Activated CD4-positive, CD25-positive, alpha-beta regulatory T cell treated with anti-CD3 and anti-CD28 coated beads, Interleukin-2, amount 50 U/mL, for 24 hours (primary cell): ENCODE measurements around the gene IGSF6.
"Not testable (repeated sequence)": the region's sequence is repeated elsewhere in the genome, so short reads cannot be mapped to it uniquely, and the experiment has no call there.

Experiments used
- ATAC-seq, 2 donors: fragments of 150-1000 bp; cut with Tn5 transposase; one replicate each; pipeline ENCODE4 v1.10.0; 2021; ENCODE audit warnings: mild to moderate bottlenecking in 1 of 2, moderate library complexity in 1 of 2

Gene IGSF6

DNA sequence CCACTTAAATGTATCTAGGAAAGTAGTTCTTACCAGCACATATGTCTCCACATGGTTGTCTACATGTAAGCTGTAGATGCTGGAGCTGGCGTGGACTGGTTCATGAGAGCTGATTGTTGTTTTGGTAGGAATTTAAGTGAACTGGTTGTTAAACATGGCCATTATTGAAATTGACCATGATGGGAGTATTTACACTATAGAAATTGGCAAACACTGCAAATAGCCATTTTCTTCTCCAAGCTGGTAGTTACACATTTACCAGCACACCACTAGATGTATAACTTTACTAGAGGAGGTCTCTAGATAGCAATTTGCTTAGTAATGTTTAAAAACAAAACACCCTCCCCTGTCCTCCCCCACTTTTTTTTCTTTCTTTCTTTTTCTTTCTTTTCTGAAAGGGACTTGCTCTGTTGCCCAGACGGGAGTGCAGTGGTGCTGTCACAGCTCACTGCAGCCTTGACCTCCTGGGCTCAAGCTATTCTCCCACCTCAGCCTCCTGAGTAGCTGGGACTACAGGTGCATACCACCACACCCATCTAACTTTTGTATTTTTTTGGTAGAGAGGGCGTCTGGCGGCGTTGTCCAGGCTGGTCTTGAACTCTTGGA, 24.2 kb downstream of the IGSF6 start:
- no peak for ATAC-seq

DNA sequence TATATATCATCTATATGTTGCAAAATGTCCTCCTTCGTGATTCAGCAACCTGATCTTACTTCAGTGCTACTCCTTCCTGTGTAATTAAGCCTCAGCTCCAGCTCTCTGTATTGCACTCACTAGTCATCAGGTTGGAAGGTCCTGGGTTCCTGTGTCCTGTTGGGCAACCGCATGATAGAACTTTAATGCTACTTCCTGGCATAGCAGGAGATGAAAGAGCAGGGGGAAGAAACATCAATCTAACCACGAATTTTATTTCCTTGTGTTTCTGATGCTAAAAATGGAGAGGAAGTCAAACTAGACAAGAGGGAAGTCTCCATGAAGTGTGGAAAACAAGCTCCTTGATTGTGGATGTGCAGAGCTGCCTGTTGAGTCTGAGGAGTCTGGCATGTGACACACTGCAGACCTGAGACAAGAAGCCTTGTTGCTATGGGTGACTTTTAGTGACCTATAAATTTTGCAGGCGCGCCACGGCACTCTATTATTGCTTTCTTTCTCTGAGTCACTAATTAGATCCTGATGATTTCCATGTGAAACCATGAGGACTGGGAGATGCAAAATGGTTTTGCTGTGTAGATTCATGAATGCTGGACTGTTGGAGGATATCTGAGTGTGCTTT, 25.6 kb downstream of the IGSF6 start:
- peak; percentile 67 to 72 for ATAC-seq

DNA sequence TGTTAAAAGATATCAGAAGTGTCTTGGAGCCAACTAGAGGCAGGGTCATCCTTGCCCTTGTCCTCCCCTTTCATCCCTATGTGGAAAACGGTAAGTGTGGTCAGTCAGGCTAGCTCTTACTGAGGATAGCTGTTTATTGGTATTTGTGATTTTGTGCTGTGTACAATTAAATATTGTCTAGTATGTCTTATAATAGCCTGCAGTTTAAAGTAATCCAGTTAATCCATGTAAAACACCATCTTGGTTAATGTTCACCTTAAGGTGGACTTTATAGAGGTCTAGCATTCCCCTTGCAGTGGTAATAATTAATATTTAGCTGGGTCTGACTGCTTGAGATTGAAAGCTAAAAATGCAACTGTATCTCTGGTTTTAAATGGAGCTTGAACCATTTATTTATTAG, 27.4 kb downstream of the IGSF6 start:
- no peak for ATAC-seq

DNA sequence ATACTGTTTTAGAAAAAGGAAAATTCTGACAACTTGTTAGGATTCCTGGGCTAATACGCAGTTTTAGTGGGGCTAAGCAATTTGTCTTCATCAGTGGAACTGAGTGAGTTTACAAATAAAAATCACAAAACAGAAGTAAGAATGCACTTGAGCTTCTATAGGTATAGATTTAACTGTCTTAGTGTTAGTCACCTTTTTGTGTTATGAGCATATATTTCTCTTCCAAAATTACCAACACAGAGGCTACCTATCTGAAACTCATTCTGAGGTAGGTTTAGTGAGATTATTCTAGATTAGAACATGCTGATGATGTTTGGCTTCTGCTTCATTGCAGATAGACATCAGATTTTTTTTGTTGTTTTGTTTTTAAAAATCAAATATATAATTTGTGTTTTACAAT, 29.9 kb downstream of the IGSF6 start:
- ATAC-seq, result peak; percentile 11 to 68

DNA sequence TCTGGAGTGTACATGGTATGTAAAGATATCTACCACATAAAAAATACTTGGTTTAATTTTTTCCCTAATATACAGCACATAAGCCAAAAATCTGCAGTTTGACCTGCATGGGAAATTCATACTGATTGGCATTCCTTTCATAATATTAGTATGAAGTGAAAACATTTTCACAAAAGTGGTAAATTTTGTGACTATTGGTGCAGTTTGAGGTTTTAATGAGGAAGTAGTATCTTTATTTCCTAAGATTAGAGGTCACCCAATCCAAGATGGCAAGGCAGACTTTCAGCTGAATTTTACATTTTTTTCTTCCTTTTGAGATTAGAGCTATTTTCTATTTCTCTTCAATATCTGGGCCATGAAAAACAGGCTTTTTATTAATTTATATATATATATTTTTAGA, 31.8 kb downstream of the IGSF6 start:
- ATAC-seq, result no peak

DNA sequence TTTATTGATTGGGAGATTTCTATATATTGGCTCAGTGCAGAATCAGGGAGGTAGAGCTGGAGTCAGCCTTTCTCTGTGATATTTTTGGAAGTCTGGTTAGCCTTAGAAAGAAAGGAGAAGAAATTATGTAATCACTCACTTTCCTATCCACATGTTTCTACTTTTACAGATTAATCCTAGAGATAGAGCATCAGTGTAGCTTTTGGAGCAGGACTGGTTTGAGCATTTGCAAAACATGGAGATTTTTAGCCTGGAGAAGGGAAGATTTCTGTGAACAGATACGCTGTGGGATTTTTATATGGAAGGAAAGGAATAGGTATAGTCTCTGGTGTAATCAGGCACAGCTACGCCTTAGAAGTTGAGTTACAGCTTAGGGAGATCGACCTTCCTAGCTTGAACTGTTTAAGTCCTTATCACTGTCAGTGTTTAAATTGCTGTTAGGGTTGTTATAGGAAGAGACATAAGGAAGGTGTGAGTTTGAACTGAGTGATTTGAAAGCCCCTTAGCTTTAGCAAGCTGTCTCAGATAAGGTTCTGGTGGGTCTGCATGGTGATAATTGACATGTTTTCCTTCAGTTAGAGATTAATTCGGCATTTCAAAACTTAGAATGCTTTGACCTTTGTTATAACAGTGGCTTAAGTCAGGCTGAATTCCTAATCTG, 32.5 kb downstream of the IGSF6 start:
- ATAC-seq, result no peak

DNA sequence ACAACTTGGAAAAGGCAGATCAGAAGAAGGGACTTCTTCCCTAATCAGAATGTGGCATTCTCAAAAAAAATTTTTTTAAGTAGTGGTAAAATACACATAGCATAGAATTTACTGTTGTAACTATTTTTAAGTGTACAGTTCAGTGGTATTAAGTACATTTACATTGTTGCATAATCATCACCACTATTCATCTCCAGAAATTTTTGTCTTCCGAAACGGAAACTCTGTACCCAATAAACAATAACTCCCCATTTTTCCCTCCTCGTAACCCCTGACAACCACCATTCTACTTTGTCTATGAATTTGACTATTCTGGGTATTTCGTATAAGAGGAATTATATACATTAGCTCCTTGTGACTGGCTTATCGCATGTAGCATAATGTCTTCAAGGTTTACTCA, 34.1 kb downstream of the IGSF6 start:
- no peak for ATAC-seq

DNA sequence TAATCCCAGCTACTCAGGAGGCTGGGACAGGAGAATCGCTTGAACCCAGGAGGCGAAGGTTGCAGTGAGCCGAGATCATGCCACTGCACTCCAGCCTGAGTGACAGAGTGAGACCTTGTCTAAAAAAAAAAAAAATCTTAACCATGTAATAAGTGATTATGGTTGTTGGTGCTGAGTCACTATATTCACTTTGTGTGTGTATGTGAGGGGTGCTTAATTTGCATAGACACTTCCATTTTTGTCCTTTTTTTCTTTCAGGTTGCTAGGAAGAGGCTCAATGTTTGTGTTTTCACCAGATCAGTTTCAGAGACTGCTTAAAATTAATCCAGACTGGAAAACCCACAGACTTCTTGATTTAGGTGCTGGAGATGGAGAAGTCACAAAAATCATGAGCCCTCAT, 34.8 kb downstream of the IGSF6 start:
- ATAC-seq, result peak; percentile 61 to 73

DNA sequence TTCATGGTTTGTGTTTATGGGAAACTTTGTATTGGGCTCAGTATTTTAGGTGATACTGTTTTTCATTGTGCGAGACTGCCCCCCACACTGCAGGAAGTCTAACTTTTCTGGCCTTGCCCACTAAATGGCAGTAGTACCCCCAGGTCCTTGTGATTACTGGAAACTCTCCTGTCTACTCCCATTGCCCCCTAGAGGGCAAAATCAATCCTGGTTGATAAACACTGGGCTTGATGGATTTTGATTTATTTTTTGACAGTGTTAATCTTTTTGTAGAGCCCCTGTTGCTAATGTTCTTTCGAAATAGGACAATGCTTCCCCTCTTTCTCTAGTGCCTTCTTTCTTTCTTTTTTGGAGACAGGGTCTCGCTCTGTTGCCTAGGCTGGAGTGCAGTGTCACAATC, 37.5 kb downstream of the IGSF6 start:
- ATAC-seq, result no peak

DNA sequence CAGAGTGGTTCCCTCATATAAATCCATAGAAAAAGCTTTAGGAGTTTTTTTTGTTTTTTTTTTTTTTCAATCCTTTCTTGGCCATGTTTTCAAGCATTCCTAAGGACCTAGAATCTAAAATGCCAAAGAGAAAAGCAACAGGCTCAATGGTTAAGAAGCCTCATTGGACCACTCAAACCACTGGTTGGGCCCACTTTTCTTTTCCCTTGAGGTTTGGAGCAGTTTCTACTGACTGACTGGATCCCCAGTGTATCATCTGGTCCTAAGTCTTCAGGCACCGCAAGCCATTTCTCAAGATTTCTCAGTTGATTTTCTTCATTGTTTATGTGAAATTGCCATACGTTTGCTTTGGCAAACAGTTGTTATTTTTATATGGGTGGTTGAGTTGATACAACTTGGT, 38.6 kb downstream of the IGSF6 start:
- no peak for ATAC-seq

DNA sequence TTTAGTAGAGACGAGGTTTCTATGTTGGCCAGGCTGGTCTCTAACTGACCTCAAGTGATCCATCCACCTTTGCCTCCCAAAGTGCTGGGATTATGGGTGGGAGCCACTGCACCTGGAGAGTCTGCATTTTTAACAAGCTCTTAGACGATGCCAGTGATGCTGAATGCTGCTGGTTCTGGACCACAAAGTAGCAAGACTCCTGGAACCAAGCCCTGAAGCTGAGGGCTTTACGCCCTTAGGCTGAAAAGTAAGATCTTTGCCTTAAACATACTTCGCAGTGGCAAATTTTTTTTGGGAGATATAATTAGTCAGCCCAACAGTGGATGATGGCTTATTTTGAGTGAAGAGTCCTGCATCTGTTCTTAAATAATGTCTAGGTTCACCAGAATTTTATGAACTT, 39.0 kb downstream of the IGSF6 start:
- ATAC-seq, result no peak

DNA sequence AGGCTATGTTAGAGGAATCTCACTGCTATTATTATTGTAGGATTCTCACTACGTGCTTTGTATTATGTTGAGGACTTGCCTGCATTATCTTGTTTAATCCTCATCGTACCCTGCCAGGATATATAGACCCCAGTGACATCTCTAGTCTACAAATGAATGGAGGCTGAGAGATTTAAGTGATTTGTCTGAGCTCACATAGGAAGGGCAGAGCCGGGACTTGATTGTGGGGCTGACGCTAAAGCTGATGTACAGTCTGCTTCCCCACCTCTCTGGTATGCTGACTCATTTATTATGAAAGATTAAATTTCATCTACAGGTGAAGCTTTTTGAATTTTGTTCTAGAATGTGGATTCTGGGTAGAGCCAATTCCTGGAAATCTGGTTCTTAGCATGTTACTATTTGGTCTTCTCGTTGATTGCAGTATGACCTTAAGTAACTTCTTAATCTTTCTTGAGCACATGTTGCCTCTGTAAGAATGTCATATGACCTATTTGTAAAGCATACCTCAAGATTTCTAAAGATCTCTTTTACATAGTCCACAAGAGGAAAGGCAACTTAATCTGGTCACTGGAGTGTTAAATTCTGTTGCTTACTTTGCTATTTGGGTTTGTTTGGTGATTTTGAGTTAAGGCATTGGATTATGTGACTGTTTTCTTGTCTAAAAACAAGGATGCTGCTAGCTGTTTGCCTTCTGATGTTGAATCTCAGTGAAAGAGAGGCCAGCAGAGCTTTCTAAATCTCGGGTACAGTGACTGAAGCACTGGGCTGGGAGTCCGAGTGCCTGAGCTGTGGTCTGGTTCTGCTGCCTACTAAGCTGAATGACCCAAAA, 40.6 kb downstream of the IGSF6 start:
- ATAC-seq, result peak; percentile 96

DNA sequence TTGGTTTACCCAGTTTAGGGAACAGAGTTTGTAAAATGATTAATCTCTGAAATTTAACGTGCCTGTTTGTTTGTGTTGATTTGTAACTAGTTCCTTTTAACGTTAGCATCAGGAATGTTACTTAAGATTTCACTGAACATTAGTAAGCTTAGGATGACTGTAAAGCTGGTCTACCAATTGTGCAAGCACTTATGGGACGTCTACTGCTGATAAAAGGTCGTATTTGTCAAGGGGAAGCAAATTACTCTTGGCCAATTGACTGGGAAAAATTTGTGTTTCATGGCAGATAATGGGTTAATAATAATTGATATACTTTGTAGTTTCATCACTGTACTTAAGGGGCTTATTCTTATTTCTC, 41.2 kb downstream of the IGSF6 start:
- no peak for ATAC-seq

DNA sequence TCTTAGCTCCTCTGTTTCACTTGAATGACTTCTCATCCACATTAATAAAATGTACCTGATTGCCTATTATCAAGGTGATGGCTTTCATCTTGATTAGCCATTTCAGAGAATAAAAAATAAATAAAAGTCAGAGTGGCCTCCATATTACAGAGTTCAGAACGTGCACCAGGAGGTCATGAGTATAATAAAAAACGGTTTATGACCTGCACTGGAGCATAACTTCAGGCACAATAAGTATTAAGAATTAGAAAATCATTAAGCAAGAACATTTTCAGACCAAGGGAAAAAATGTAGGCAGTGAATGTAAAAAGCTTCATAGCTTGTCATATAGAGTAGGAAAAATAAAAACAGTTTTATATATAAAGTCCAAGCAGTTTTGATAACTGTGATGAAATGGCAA, 41.6 kb downstream of the IGSF6 start:
- no peak for ATAC-seq

DNA sequence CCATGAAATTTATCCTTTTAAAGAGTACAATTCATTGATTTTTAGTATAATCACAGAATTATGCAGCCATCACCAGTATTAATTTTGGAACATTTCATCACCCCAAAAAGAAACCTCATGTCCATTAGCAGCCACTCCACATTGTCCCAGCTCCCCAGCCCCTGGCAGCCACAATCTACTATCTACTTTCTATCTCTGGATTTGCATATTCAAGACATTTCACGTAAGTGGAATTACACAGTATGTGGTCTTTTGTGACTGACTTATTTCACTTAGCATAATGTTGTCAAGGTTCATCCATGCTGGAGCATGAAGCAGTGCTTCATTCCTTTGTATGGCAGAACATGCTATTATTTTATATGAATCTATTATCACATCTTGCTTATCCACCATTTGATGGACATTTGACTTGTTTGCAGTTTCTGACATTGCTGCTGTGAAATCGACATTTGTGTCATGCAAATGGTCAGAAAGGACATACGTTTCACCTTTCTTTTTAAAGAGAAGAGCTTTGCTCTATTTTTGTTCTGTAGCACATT, 42.3 kb downstream of the IGSF6 start:
- no peak for ATAC-seq

DNA sequence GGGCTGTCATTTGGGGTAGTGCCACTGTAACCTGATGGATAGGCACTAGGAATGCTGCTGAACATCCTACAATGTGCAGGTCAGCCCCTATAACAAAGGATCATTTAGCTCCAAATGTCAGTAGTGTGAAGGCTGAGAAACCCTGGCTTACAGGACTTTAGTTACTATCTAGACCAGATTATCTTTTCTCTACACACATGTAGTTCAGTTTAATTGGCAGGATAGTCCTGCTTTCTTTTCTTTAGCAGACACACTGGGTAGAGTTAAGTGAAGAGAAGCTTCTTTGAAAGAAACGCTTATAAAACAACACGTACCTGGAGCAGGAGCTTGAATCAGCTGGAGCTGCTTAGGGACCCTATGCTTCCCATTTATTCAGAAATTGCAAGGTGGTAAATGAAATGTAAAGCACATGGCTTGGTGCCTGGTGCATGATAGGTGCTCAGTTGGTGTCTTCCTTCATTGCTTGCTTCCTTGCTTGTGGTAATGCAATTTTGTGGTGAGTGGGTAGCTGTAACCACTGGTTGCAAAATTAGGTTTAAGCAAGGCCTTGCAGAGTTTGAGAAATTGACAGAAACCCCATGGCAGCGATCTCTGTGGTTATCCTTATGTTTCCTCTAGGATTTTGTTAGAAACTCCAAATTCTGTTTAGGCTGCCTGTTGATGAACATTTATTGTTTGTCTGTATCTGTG, 43.6 kb downstream of the IGSF6 start:
- no peak for ATAC-seq

DNA sequence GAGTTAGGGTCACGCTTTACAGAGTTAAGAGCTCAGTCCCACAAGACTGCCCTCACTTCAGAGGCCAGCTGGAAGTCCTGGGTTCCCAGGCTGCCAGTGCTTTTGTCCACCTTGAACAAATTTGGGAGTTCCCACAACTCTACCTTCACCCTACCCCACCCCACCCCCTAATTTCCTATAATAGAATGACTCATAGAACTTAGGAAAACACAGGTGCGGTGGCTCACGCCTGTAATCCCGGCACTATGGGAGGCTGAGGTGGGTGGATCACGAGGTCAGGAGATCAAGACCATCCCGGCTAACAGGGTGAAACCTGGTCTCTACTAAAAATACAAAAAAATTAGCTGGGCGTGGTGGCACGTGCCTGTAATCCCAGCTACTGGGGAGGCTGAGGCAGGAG, 46.6 kb downstream of the IGSF6 start:
- ATAC-seq, result not testable (repeated sequence)

DNA sequence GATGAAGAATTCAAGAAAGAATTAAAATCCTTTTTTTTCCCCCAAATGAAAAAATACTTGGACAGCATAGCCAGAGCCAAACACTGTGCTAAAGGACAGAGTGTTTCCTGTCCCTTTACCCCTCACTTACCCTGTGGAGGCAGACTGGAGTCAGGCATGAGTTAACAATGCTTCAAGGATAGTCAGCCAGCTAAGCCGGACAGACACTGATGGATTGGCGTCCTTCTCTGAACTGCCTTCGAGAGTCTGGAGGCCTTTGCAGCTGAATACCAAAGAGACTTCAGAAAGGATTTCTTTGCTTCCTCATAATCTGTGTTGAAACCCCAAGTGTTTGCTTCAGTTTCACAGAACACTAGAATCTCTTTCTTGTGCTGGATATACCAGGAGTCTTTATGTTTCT, 48.5 kb downstream of the IGSF6 start:
- no peak for ATAC-seq

DNA sequence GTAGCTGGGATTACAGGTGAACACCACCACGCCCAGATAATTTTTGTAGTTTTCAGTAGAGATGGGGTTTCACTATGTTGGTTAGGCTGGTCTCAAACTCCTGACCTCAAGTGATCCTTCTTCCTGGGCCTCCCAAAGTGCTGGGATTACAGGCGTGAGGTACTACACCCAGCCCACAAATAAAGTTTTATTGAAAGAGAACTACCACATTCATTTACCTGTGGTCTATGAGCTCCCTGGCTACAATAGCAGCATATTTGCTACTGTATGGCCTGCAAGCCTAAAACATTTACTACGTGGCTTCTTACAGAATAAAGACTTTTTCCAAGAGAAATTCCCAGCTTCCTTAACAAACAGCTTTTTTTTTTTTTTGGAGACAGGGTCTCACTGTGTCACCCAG, 49.6 kb downstream of the IGSF6 start:
- ATAC-seq, result no peak

DNA sequence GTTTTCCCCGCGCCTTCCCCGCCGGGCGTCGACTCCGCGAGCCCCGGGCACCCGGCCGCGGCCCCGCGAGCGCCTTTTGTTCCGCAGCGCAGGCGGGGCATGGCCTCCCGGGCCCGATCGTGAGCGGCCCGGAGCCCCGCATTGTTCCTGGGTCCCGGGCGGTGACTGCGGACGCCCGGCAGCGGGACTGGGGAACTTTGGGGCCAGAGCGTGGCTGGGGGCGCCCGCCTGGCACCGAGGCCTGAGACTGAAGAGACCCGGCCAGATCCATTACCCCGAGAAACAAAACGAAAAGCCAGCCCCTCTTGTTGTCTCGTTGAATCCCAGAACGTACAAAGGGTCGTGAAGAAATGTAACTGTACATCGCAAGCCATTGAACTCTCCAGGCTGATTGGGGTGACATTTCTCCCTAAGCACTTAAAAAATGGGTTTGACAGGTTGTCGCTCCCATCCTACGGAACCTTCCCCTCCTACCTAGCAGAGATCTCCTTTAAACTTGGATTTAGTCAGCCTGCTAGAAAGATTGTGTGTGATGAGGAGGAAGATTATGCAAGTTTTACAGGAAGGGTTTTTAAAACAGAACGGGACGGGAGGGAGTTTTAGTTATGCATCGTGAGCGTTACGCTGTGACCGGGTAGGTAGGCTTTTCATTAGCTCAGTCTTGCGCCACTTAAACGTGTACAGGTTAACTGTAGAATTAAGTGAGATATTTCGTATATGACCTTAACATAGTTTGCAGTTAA, 52.2 kb downstream of the IGSF6 start:
- peak; percentile 14 to 15 for ATAC-seq

DNA sequence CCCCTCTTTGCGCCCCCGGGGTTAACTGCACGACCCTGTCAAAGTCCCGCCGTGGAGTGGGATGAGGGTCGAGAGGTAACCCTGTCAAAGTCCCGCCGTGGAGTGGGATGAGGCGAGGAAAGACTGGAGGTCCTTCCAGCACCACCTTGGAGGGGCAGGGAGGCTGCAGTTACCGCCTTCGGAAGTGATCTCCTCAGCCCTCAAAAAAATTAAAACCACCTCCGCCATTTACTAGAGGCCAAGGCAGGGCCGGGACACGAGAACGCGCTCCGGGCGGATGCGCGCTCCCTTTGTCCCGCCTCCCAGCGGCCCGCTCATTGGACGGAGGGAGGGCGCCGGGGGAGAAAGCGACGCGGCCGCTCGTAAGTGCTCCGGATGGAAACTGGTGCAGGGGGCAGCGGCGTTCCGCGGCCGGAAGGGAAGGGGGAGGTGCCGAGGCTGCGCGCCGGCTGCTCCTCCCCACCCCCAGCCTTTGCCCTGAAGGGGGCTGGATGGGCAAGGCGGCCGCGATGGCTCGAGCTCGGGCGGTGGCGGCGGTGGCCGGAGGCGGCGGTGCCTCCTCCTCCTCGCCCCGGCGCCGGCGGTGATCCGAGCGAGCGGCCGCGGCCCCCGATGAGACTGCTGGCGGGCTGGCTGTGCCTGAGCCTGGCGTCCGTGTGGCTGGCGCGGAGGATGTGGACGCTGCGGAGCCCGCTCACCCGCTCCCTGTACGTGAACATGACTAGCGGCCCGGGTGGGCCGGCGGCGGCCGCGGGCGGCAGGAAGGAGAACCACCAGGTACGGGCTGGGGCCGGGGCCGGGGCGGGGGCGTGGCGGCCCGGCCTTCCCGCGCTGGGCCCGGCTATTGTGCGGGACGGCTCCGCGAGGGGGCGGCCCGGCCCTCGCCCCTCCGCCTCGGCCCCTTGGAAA, 53.0 kb downstream of the IGSF6 start, which contains the start of gene METTL9:
METTL9 (plus strand) TSS at position 456 of the 909 bp plus-strand sequence; CDS start at position 613, 157 bp downstream.
- peak; percentile 95 for ATAC-seq
